Ovary (tissue), 3 donors: Measurements from ENCODE around the gene CALD1.

Source experiments
- EP300 ChIP-seq: sonication (generic); formaldehyde crosslinking; IDR thresholded peaks from one replicate; pipeline ENCODE4 v1.6.1; 2017; ENCODE audit warnings: antibody characterized with exemption
- POLR2A ChIP-seq: fragments of 450-650 bp; IDR thresholded peaks from one replicate; pipeline ENCODE4 v1.6.1; 2017; ENCODE audit warnings: antibody characterized with exemption, mild to moderate bottlenecking, moderate library complexity
- TF ChIP-seq, protein P1 (sequence below), 3 donors: fragments of 450-650 bp in 2 of 3; fragments of 200-600 bp in 1 of 3; IDR thresholded peaks; one replicate each; pipeline versions ENCODE4 v1.5.1 to v1.8.0; 2016 to 2022; ENCODE audit warnings: antibody characterized with exemption in 3 of 3, mild to moderate bottlenecking in 1 of 3
- donor health status: DM: no; HTN: no; CAD: no.

DNA sequence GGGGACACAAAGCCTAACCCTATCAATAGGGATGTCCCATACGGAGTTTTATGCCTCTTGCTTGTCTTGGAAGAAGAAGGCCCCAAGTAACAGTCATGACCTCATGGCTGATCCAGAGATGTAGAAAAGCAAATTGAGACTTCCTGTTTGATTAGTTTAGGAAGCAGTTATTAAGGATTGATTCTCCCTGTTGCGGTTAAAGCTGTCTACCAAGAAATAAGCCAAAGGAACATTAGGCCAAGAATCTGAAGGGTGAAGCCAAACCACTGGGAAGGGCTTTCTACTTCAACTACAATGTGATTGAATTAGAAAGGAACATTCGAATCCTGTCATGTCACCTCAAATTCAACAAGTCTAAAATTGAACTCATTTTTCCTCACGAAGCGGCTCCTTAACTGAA is 146.3 kb downstream of the CALD1 start:
- TF ChIP-seq EP300, result no peak
- TF ChIP-seq, protein P1, sequence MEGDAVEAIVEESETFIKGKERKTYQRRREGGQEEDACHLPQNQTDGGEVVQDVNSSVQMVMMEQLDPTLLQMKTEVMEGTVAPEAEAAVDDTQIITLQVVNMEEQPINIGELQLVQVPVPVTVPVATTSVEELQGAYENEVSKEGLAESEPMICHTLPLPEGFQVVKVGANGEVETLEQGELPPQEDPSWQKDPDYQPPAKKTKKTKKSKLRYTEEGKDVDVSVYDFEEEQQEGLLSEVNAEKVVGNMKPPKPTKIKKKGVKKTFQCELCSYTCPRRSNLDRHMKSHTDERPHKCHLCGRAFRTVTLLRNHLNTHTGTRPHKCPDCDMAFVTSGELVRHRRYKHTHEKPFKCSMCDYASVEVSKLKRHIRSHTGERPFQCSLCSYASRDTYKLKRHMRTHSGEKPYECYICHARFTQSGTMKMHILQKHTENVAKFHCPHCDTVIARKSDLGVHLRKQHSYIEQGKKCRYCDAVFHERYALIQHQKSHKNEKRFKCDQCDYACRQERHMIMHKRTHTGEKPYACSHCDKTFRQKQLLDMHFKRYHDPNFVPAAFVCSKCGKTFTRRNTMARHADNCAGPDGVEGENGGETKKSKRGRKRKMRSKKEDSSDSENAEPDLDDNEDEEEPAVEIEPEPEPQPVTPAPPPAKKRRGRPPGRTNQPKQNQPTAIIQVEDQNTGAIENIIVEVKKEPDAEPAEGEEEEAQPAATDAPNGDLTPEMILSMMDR (IDR thresholded peaks at IDR 0.05), result no peak
- no peak for TF ChIP-seq POLR2A
